MM.1S (cell line): ENCODE data around the gene BICDL2.

Source experiments
- DNase-seq: peaks from one replicate; pipeline ENCODE4 v3.0.0-alpha.2; 2015
- H2AFZ ChIP-seq: fragments of 300-600 bp; sonication (generic); 2 replicates; pipeline ENCODE4 v1.6.0; 2016; ENCODE audit warnings: antibody characterized with exemption, low read length
- H3F3A ChIP-seq: fragments of 300-600 bp; sonication (generic); 2 replicates; pipeline ENCODE4 v1.6.1; 2016; ENCODE audit warnings: mild to moderate bottlenecking, antibody characterized with exemption, low read length, moderate library complexity, mixed read lengths; ENCODE audit not compliant: insufficient read depth
- H3K27ac ChIP-seq: fragments of 300-600 bp; sonication (generic); 2 replicates; pipeline ENCODE4 v1.5.1; 2016; ENCODE audit warnings: mild to moderate bottlenecking, low read length
- H3K27me3 ChIP-seq: fragments of 300-600 bp; sonication (generic); replicated peaks from 2 replicates; pipeline ENCODE4 v1.6.0; 2016; ENCODE audit warnings: low read length; ENCODE audit not compliant: insufficient read depth
- H3K36me3 ChIP-seq: fragments of 300-600 bp; sonication (generic); replicated peaks from 2 replicates; pipeline ENCODE4 v1.6.1; 2016; ENCODE audit warnings: mild to moderate bottlenecking, low read length, mixed read lengths; ENCODE audit not compliant: insufficient read depth
- H3K4me1 ChIP-seq: fragments of 300-600 bp; sonication (generic); 2 replicates; pipeline ENCODE4 v1.6.1; 2016; ENCODE audit warnings: low read length, mixed read lengths
- H3K4me2 ChIP-seq: fragments of 300-600 bp; sonication (generic); 2 replicates; pipeline ENCODE4 v1.6.0; 2016; ENCODE audit warnings: low read depth, low read length
- H3K4me3 ChIP-seq: fragments of 300-600 bp; sonication (generic); 2 replicates; pipeline ENCODE4 v1.5.1; 2016; ENCODE audit warnings: low read length, mixed read lengths
- H3K79me2 ChIP-seq: fragments of 300-600 bp; sonication (generic); 2 replicates; pipeline ENCODE4 v1.6.1; 2016; ENCODE audit warnings: mixed run types, low read length, mixed read lengths
- H3K9ac ChIP-seq: fragments of 300-600 bp; sonication (generic); 2 replicates; pipeline ENCODE4 v1.6.1; 2016; ENCODE audit warnings: low read length, mixed read lengths
- H3K9me2 ChIP-seq: fragments of 300-600 bp; sonication (generic); replicated peaks from 2 replicates; pipeline ENCODE4 v1.6.1; 2016; ENCODE audit warnings: mild to moderate bottlenecking, low read length, mixed read lengths; ENCODE audit not compliant: insufficient read depth
- H3K9me3 ChIP-seq: fragments of 300-600 bp; sonication (generic); replicated peaks from 2 replicates; pipeline ENCODE4 v1.6.1; 2016; ENCODE audit warnings: mild to moderate bottlenecking, low read length, mixed read lengths; ENCODE audit not compliant: insufficient read depth
- H4K20me1 ChIP-seq: fragments of 300-600 bp; sonication (generic); 2 replicates; pipeline ENCODE4 v1.6.1; 2016; ENCODE audit warnings: mild to moderate bottlenecking, low read length, moderate library complexity, mixed read lengths; ENCODE audit not compliant: insufficient read depth
- CTCF ChIP-seq: fragments of 300-600 bp; sonication (generic); IDR thresholded peaks from 2 replicates; pipeline ENCODE4 v1.5.1; 2016; ENCODE audit warnings: antibody characterized with exemption, low read length, mixed read lengths
- EZH2 ChIP-seq: fragments of 300-600 bp; sonication (generic); optimal IDR thresholded peaks from 2 replicates; pipeline ENCODE3; 2017; ENCODE audit warnings: low read depth, mild to moderate bottlenecking, antibody characterized with exemption, low read length, mixed read lengths
- EZH2phosphoT487 ChIP-seq: fragments of 300-600 bp; sonication (generic); IDR thresholded peaks from 2 replicates; pipeline ENCODE4 v1.6.1; 2018; ENCODE audit warnings: antibody characterized with exemption, low read length

BICDL2 gene

GRCh38 chr16:3003582-3004270 lies 33.0 kb downstream of the BICDL2 start:
- Histone ChIP-seq H2AFZ (no peak overlapping the region), H3K4me2 (peak overlapping the region; percentile 66; the same call in 1 of the 2 replicates), H3K27ac (no peak overlapping the region), H3K4me1 (peaks cover 11% of the 10 kb centered on the region), H3K79me2 (no peaks in the 10 kb centered on the region), H3K27me3 (peaks cover 54% of the 10 kb centered on the region), H3K9ac (no peak overlapping the region), H3K4me3 (no peak overlapping the region), H3K36me3 (no peaks in the 10 kb centered on the region), H3K9me3 (no peaks in the 10 kb centered on the region), H3F3A (peaks cover 3% of the 10 kb centered on the region; the same call in 1 of the 2 replicates), H4K20me1 (no peaks in the 10 kb centered on the region), H3K9me2 (no peaks in the 10 kb centered on the region)
- peak; percentile 99 for DNase-seq
- TF ChIP-seq EZH2 (no peak), CTCF (peak; percentile 48), EZH2phosphoT487 (no peak)

DNA sequence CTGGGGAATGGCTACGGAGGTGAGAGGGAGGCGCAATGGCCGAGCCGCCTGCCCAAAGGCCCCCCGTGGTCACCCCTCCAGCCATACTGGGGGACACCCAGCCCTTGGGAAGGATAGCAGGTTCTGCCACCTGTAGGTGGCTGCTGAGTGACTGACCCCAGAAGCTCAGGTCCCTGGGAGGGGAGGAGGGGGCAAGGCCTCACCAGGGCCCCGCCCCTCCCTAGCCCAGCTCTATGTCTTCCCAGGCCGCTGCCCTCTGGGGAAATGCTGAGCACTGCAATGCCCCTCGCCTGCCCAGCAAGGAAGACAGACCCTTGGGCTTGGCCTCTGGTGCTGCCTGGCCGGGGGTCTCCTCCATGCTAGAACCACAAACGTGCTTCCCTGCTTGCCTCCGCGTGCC lies 35.4 kb downstream of the BICDL2 start:
- H3K9ac ChIP-seq, result no peak overlapping the region
- no peak overlapping the region for H3K27ac ChIP-seq
- peaks cover 64% of the 10 kb centered on the region for H3K27me3 ChIP-seq
- no peak overlapping the region for H3K4me3 ChIP-seq
- H3K9me3 ChIP-seq, result no peaks in the 10 kb centered on the region
- H4K20me1 ChIP-seq, result no peaks in the 10 kb centered on the region
- no peak for DNase-seq
- H3K4me1 ChIP-seq, result no peaks in the 10 kb centered on the region
- H3K4me2 ChIP-seq, result no peak overlapping the region
- no peak overlapping the region for H2AFZ ChIP-seq
- no peak for TF ChIP-seq CTCF
- no peak for TF ChIP-seq EZH2phosphoT487
- no peak for TF ChIP-seq EZH2
- H3F3A ChIP-seq, result no peaks in the 10 kb centered on the region
- no peaks in the 10 kb centered on the region for H3K36me3 ChIP-seq
- H3K79me2 ChIP-seq, result no peaks in the 10 kb centered on the region
- no peaks in the 10 kb centered on the region for H3K9me2 ChIP-seq

DNA sequence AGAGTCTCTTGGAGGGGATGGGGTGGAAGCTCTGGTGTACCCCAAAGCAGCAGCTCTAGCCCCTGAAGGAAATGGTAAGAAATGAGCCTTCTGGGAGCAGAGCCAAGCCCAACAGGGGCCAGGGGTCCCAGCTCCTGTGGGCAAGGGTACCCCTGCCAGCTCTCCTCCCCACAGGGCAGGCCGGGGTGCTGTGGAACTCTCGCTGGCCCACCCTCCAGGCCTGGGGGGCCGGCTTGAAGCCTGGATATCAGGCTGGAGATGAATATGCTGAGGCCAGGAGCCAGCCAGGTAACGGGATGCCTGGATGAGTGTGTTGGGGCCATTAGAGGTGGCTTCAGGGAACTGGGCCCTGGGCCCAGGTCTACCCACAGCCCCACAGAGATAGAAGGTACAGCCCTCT lies 36.2 kb downstream of the BICDL2 start:
- H3K4me3 ChIP-seq, result no peak overlapping the region
- no peak overlapping the region for H3K27ac ChIP-seq
- H3K27me3 ChIP-seq, result peaks cover 72% of the 10 kb centered on the region
- no peak for TF ChIP-seq EZH2phosphoT487
- no peak for TF ChIP-seq EZH2
- TF ChIP-seq CTCF, result no peak
- no peaks in the 10 kb centered on the region for H3K9me2 ChIP-seq
- H3K9me3 ChIP-seq, result no peaks in the 10 kb centered on the region
- no peaks in the 10 kb centered on the region for H4K20me1 ChIP-seq
- no peaks in the 10 kb centered on the region for H3F3A ChIP-seq
- H3K36me3 ChIP-seq, result no peaks in the 10 kb centered on the region
- no peak for DNase-seq
- H3K9ac ChIP-seq, result no peak overlapping the region
- H3K4me2 ChIP-seq, result no peak overlapping the region
- H3K4me1 ChIP-seq, result no peaks in the 10 kb centered on the region
- no peak overlapping the region for H2AFZ ChIP-seq
- H3K79me2 ChIP-seq, result no peaks in the 10 kb centered on the region
